HCEC 1CT (cell line): ENCODE results near the gene CDK11A.
A peak's percentile ranks its signal among the peaks of the same experiment; 100 is the strongest.
"Not testable (repeated sequence)": the region's sequence is repeated elsewhere in the genome, so short reads cannot be mapped to it uniquely, and the experiment has no call there.

ENCODE experiments used
- DNase-seq: peaks from one replicate; pipeline ENCODE4 v3.0.0-alpha.2; 2017

The CDK11A gene

GRCh38 chr1:1715109-1715883 lies 8.9 kb downstream of the CDK11A start:
- not testable (repeated sequence) for DNase-seq

DNA sequence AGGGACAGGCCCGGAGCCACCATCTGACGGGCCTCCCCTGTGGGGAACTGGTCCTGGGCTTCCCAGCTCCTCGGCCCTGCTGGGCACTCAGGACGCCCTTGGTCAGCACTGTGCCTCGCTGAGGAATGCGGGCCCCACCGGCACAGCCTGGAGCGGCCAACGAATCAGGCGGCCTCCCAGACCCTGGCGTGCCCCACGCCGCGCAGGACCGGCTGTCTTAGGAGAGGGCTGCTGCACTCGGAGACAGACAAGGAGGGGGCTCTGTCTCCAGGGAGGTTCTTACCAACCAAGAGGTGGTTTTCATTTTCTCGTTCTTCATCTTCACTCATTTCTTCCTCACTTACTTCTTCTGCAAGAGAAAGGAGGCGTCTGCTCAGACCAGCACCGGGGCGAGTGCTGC lies 16.3 kb downstream of the CDK11A start:
- not testable (repeated sequence) for DNase-seq

DNA sequence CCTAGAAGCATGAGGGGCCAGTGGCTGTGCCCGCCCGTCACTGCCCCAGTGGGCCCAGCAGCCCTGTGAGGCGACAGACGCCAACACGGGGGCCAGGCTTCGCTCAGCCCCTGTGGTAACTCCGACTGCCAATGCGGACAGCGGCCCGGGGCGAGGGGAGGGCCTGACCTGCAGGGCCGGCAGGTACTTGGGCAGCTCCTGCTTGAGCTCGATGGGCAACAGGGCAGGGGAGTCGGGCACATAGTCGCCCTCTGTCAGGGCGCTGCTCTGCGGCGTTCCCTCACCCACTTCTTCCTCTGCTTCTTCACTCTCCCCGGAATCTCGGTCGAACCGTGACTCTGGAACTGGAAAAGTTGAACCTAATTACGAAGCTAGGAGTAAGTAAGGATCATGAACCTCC lies 16.9 kb downstream of the CDK11A start:
- not testable (repeated sequence) for DNase-seq

DNA sequence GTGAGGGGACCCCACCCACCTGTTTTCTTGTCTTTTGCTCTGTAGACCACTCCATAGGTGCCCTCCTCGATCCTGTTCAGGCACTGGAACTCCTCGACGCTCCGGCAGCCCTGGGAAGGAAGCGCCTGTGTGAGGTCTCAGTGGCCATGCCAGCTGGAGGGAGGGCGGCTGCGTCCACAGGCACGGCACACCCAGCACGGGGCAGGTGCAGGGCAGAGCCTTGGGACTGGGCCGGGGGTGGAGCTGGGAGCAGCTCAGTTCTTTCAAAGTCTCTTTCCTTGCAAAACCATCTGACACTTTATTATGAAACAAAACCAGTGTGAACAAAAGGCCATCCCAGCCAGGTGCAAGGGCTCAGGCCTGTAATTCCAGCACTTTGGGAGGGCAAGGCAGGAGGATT lies 18.5 kb downstream of the CDK11A start:
- DNase-seq: not testable (repeated sequence)

- DNase-seq: not testable (repeated sequence)
These were observed 19.7 kb downstream of the CDK11A start for GRCh38 chr1:1704284-1704957.

- no peak for DNase-seq
These were observed 20.4 kb downstream of the CDK11A start for GRCh38 chr1:1703796-1704195.

GRCh38 chr1:1702506-1702905 lies 21.7 kb downstream of the CDK11A start:
- DNase-seq: not testable (repeated sequence)

- not testable (repeated sequence) for DNase-seq
These were observed 23.6 kb downstream of the CDK11A start for GRCh38 chr1:1700557-1700956.

- not testable (repeated sequence) for DNase-seq
These were observed 24.1 kb downstream of the CDK11A start for GRCh38 chr1:1700067-1700466.

- DNase-seq: not testable (repeated sequence)
These were observed 25.1 kb downstream of the CDK11A start for GRCh38 chr1:1699061-1699460.

GRCh38 chr1:1697358-1698183 lies 26.6 kb downstream of the CDK11A start:
- not testable (repeated sequence) for DNase-seq

GRCh38 chr1:1696431-1697357 lies 27.5 kb downstream of the CDK11A start:
- DNase-seq: not testable (repeated sequence)

GRCh38 chr1:1692714-1693647 lies 31.2 kb downstream of the CDK11A start, which contains the start of gene SLC35E2B:
SLC35E2B (minus strand) TSS chr1:1692795; CDS start chr1:1676699, 16,096 bp downstream.
- DNase-seq: peak; percentile 84

GRCh38 chr1:1692324-1692713 lies 31.8 kb downstream of the CDK11A start:
- DNase-seq: peak; percentile 56

DNA sequence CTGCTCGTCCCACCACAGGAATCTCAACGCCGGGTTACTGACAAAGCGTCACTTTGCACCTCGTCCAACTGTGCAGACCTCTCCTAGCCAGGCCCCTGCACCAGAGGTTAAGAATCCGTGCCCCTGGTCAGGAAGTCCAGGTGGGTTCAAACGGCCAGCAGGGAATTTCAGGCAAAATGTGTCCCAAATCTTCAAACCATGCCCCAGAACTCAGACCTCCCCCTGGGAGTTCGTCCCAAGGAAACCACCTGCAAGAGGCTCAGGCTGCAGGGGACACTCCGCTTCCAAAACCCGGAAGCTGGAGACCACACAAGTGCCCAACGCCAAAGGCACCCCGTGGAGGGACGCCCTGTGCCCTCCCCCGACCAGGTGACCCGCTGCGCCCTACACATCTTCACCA lies 32.7 kb downstream of the CDK11A start:
- DNase-seq: not testable (repeated sequence)

- not testable (repeated sequence) for DNase-seq
These were observed 34.6 kb downstream of the CDK11A start for GRCh38 chr1:1689526-1689925.

DNA sequence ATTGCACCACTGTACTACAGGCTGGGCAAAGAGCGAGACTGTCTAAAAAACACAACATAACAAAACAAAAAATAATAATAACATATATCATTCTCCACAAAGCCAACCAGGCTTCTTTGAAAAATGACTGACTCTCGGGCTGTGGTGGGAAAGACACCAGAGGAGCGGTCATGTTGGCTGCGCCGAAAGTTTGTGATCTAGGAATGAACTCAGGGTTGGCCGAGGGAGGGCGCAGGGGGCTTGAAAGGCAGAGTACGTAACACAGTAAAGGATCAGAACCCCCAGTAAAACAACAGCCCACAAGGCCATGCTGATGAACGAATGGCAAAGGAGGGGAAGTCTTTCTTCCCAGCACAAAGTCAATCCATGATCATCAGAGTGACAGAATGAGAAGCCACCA lies 36.3 kb downstream of the CDK11A start:
- DNase-seq: no peak

DNA sequence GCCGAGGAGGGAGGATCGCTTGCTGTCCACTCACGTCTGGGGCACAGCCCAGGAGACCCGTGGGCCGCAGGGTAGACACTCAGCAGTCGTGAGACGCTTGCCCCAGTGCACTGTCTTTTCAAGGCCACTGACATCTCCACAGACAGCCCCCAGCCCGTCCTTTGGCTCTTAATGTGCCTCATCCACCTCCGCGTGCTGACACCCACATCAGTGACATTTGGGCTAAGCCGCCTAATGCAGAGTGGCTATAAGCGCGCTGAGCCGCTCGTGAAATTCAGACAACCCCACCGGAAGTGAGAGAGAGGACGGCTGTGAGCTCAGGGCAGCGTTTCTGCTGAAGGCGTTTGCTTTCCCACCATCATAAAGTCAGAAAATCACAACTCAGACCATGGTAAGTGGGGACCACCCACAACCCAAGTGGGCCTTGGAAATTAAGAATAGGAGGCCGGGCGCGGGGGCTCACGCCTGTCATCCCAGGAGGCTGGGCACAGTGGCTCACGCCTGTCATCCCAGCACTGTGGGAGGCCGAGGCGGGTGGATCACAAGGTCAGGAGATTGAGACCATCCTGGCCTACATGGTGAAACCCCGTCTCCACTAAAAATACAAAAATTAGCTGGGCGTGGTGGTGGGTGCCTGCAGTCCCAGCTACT lies 40.0 kb downstream of the CDK11A start:
- DNase-seq: no peak

DNA sequence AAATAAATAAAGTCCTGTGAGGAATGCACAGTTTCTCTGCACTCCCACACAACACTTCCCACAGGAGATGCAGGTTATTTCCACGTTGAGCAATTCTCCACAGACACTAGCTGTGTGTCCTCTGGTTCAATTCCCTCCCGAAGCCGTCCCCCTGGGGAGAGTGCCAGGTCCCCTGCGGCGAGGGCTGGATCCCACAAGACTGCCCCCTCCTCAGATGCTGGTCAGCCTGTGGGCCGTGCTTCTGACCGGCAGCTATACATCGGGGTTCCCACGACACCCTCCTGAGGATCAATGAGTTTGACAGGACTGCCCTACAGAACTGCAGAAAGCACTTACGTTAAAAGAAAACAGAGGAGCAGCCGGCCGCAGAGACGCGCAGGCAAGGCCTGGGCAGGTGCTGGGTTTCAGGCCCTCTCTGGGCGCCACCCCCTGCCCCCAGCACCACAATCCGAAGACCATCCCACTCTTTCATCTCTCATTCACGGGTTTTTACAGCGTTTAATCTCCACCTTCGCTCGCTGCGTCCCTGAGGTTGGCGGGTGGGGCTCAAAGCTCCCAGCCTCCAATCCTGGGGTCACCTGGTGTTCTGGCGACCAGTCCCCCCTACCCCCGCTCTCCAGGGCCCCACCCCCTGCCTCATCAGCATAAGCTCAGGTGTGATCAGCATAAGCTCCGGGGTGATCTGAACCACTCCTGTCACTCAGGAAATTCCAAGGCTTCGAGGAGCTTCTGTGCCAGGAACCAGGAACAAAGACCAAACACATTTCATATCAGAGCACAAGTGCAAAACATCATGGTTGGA lies 40.9 kb downstream of the CDK11A start:
- no peak for DNase-seq

DNA sequence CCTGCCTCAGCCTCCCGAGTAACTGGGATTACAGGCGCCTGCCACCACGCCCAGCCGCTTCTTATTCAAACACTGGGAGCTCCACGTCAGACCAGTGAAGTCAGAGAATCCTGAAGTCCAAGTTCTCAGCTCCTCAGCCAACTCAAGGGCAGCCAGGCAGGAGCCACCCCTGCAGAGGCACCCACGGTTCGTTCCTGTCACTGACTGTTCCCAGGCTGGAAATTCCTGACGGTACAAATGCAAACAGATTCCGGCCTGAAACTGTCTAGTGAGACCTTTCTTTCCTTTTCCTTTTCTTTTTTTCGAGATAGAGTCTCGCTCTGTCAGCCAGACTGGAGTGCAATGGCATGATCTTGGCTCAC lies 43.3 kb downstream of the CDK11A start:
- no peak for DNase-seq
